Stimulated activated CD8-positive, alpha-beta memory T cell treated with anti-CD3 and anti-CD28 coated beads, Interleukin-4, amount 100 ng/mL, for 1 hour (primary cell): ENCODE measurements around the gene MBNL1.
"Not testable (repeated sequence)": the region's sequence is repeated elsewhere in the genome, so short reads cannot be mapped to it uniquely, and the experiment has no call there.

Source experiments
- DNase-seq, 2 donors: peaks; one replicate each; pipeline ENCODE4 v3.0.0-alpha.2; 2020; ENCODE audit warnings: low read depth in 2 of 2, low spot score in 1 of 2

Gene MBNL1

GRCh38 chr3:152346058-152346457 is 77.3 kb downstream of the MBNL1 start:
- DNase-seq = no peak

- DNase-seq = no peak
Observed at GRCh38 chr3:152346740-152347139, 78.0 kb downstream of the MBNL1 start.

GRCh38 chr3:152348436-152349177 is 79.9 kb downstream of the MBNL1 start:
- DNase-seq = no peak

- no peak for DNase-seq
Observed at GRCh38 chr3:152349392-152349791, 80.7 kb downstream of the MBNL1 start.

GRCh38 chr3:152350139-152350538 is 81.4 kb downstream of the MBNL1 start:
- DNase-seq = no peak

- no peak for DNase-seq
Observed at GRCh38 chr3:152350776-152351175, 82.0 kb downstream of the MBNL1 start.

GRCh38 chr3:152352554-152352953 is 83.8 kb downstream of the MBNL1 start:
- DNase-seq = no peak

- no peak for DNase-seq
Observed at GRCh38 chr3:152353578-152353977, 84.8 kb downstream of the MBNL1 start.

GRCh38 chr3:152355744-152356665 is 87.3 kb downstream of the MBNL1 start:
- no peak for DNase-seq

GRCh38 chr3:152356870-152357276 is 88.1 kb downstream of the MBNL1 start:
- DNase-seq = no peak

GRCh38 chr3:152357587-152357986 is 88.9 kb downstream of the MBNL1 start:
- no peak for DNase-seq

- DNase-seq = no peak
Observed at GRCh38 chr3:152359385-152360248, 90.9 kb downstream of the MBNL1 start.

GRCh38 chr3:152360302-152360701 is 91.6 kb downstream of the MBNL1 start:
- DNase-seq = no peak

- no peak for DNase-seq
Observed at GRCh38 chr3:152360966-152361365, 92.2 kb downstream of the MBNL1 start.

- no peak for DNase-seq
Observed at GRCh38 chr3:152362086-152362485, 93.4 kb downstream of the MBNL1 start.

- no peak for DNase-seq
Observed at GRCh38 chr3:152364237-152364636, 95.5 kb downstream of the MBNL1 start.

GRCh38 chr3:152365126-152365525 is 96.4 kb downstream of the MBNL1 start:
- DNase-seq = no peak

- no peak for DNase-seq
Observed at GRCh38 chr3:152365766-152366593, 97.3 kb downstream of the MBNL1 start.

- not testable (repeated sequence) for DNase-seq
Observed at GRCh38 chr3:152367192-152367591, 98.5 kb downstream of the MBNL1 start.

GRCh38 chr3:152372633-152373032 is 103.9 kb downstream of the MBNL1 start:
- DNase-seq = not testable (repeated sequence)
